Ovary (tissue), 9 donors: ENCODE results near the gene CCDC152. TPM values are rescaled to one million over a fixed set of nuclear protein-coding genes. Genes with fewer than 3 reads are reported as not detected.

Source experiments
- DNase-seq, 5 donors: peaks; one replicate each; pipeline ENCODE4 v3.0.0-alpha.2; 2019 to 2020
- H3K27ac ChIP-seq, 2 donors: fragments of 200-600 bp; one replicate each; pipeline versions ENCODE4 v1.5.1 to v1.8.0; 2019 to 2022
- H3K27me3 ChIP-seq: fragments of 200-600 bp; one replicate; pipeline ENCODE4 v1.8.0; 2022
- H3K36me3 ChIP-seq: fragments of 200-600 bp; sonication (generic); one replicate; pipeline ENCODE4 v1.5.1; 2019
- H3K4me1 ChIP-seq: one replicate; pipeline ENCODE4 v1.8.1; 2013; ENCODE audit warnings: mild to moderate bottlenecking, moderate library complexity; ENCODE audit not compliant: insufficient read depth
- H3K4me3 ChIP-seq: fragments of 200-600 bp; sonication (generic); one replicate; pipeline ENCODE4 v1.5.1; 2017
- H3K9me3 ChIP-seq, 2 donors: fragments of 200-600 bp in 1 of 2; sonication (generic) in 1 of 2; one replicate each; pipeline versions ENCODE4 v1.5.1 to v1.8.1; 2013 to 2019; ENCODE audit warnings: mild to moderate bottlenecking in 1 of 2, moderate library complexity in 1 of 2
- CTCF ChIP-seq, 3 donors: fragments of 450-650 bp in 2 of 3; fragments of 200-600 bp in 1 of 3; IDR thresholded peaks; one replicate each; pipeline versions ENCODE4 v1.5.1 to v1.8.0; 2016 to 2022; ENCODE audit warnings: antibody characterized with exemption in 3 of 3, mild to moderate bottlenecking in 1 of 3
- EP300 ChIP-seq: sonication (generic); formaldehyde crosslinking; IDR thresholded peaks from one replicate; pipeline ENCODE4 v1.6.1; 2017; ENCODE audit warnings: antibody characterized with exemption
- POLR2A ChIP-seq: fragments of 450-650 bp; IDR thresholded peaks from one replicate; pipeline ENCODE4 v1.6.1; 2017; ENCODE audit warnings: antibody characterized with exemption, mild to moderate bottlenecking, moderate library complexity
- WGBS, 3 donors: extraction: QIAGEN DNeasy Blood & Tissue Kit in 1 of 3; methylation state at CpG; one replicate each; pipeline versions ENCODE4 v1.1.5 to v1.1.7; 2013 to 2017; 5-methylcytosine and 5-hydroxymethylcytosine counted together
- intact Hi-C, 4 donors: fragments of 100-400 bp; cut with DNase I; formaldehyde crosslinking; loops; one replicate each; pipeline versions ENCODE4 v1.11.0 to v1.15.1; 2022 to 2023
- polyA plus RNA-seq, 2 donors: library from polyadenylated mRNA; stranded (reverse); fragments of 200-250 nt in 1 of 2; fragments of 350-450 nt in 1 of 2; fragmentation: Illumina TruSeq in 1 of 2; extraction: RNeasy Lipid Tissue Mini Kit (QIAGEN cat#74804) in 1 of 2; gene quantifications; one replicate each; pipeline ENCODE4 v1.2.3, GENCODE V29; 2013 to 2014
- total RNA-seq, 7 donors: library from RNA; depleted of rRNA in 2 of 7; stranded (reverse); fragments of >200 nt in 2 of 7; fragmentation: NEBNext Ultra II Directional in 3 of 7; extraction: Animal tissue kit (Norgen Biotek cat#: 25700) in 3 of 7; gene quantifications; one replicate each; pipeline versions ENCODE4 v1.1.0 to v1.2.4, GENCODE V29; 2016 to 2023
- donor health status: DM: no; HTN: no; CAD: no; lungs with moderate emphysema.
- donor health status: DM: no; HTN: no; CAD: no.
- donor health status: Bipolar disorder and iron deficiency.
- donor health status: DM: yes; HTN: yes; CAD: no.
- donor health status: DM: no; HTN: no; CAD: no.
- donor health status: DM: yes; HTN: yes; CAD: no.

The CCDC152 gene
- total and polyA plus RNA-seq, 9 donors = 1.7 to 5.5 (median 3.7) TPM

GRCh38 chr5:42781584-42781983 lies 25.0 kb downstream of the CCDC152 start:
- 53 to 67% (median 59%) methylated on average over 1 of the region's 1 CpG for WGBS, 3 donors
- intact Hi-C loops = no loop called here
- H3K27ac ChIP-seq = no peak overlapping the region
- no peaks in the 10 kb centered on the region for H3K4me1 ChIP-seq
- no peak overlapping the region for H3K4me3 ChIP-seq
- no peak for TF ChIP-seq EP300
- TF ChIP-seq CTCF (IDR thresholded peaks at IDR 0.05) = no peak
- TF ChIP-seq POLR2A = no peak
- DNase-seq = no peak
- H3K27me3 ChIP-seq = no peaks in the 10 kb centered on the region
- no peaks in the 10 kb centered on the region for H3K9me3 ChIP-seq
- H3K36me3 ChIP-seq = no peaks in the 10 kb centered on the region

DNA sequence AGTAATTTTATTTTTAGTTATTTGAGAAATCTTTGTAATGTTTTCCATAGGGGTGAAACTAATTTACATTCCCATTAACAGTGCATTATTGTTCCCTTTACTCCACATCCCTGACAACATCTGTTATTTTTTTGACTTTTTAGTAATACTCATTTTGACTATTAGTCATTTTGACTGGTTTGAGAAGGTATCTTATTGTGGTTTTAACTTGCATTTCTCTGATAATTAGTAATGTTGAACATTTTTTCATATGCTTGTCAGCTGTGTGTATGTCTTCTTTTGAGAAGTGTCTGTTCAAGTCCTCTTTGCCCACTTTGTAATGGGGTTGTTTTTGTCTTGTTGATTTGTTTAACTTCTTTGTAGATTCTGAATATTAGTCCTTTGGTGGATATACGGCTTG lies 27.5 kb downstream of the CCDC152 start:
- DNase-seq = no peak
- Histone ChIP-seq H3K4me3 (no peak overlapping the region), H3K36me3 (no peaks in the 10 kb centered on the region), H3K9me3 (no peaks in the 10 kb centered on the region), H3K27ac (no peak overlapping the region), H3K27me3 (no peaks in the 10 kb centered on the region), H3K4me1 (no peaks in the 10 kb centered on the region)
- WGBS, 3 donors = 84 to 97% (median 92%) methylated on average over 1 of the region's 1 CpG
- TF ChIP-seq EP300 (no peak), POLR2A (no peak), CTCF (IDR thresholded peaks at IDR 0.05) (no peak)
- intact Hi-C loops = no loop called here

- intact Hi-C loops = no loop called here
- Histone ChIP-seq H3K36me3 (no peaks in the 10 kb centered on the region), H3K9me3 (no peaks in the 10 kb centered on the region), H3K4me3 (no peak overlapping the region), H3K27ac (no peak overlapping the region), H3K4me1 (no peaks in the 10 kb centered on the region), H3K27me3 (no peaks in the 10 kb centered on the region)
- DNase-seq = no peak
- no peak for TF ChIP-seq POLR2A
- TF ChIP-seq EP300 = no peak
- TF ChIP-seq CTCF (IDR thresholded peaks at IDR 0.05) = no peak
- 91 to 96% (median 95%) methylated on average over 4 of the region's 4 CpGs for WGBS, 3 donors
Observed at GRCh38 chr5:42785756-42786155, 29.1 kb downstream of the CCDC152 start.

GRCh38 chr5:42787073-42787472 lies 30.5 kb downstream of the CCDC152 start:
- Histone ChIP-seq H3K4me3 (no peak overlapping the region), H3K36me3 (no peaks in the 10 kb centered on the region), H3K27ac (no peak overlapping the region), H3K9me3 (no peaks in the 10 kb centered on the region), H3K27me3 (no peaks in the 10 kb centered on the region), H3K4me1 (no peaks in the 10 kb centered on the region)
- intact Hi-C loops = no loop called here
- no peak for DNase-seq
- TF ChIP-seq POLR2A (no peak), CTCF (IDR thresholded peaks at IDR 0.05) (no peak), EP300 (no peak)

GRCh38 chr5:42787845-42788244 lies 31.2 kb downstream of the CCDC152 start:
- DNase-seq = no peak
- intact Hi-C loops = no loop called here
- Histone ChIP-seq H3K27me3 (no peaks in the 10 kb centered on the region), H3K36me3 (no peaks in the 10 kb centered on the region), H3K4me3 (no peak overlapping the region), H3K27ac (no peak overlapping the region), H3K4me1 (no peaks in the 10 kb centered on the region), H3K9me3 (no peaks in the 10 kb centered on the region)
- WGBS, 3 donors = 93 to 100% (median 99%) methylated on average over 1 of the region's 1 CpG
- no peak for TF ChIP-seq CTCF (IDR thresholded peaks at IDR 0.05)
